HL-60 (cell line): ENCODE measurements around the gene MYO7A.

ENCODE experiments used
- DNase-seq, 2 experiments: peaks; one replicate each; pipeline ENCODE4 v3.0.0-alpha.2; 2010 to 2020; ENCODE audit warnings: low read depth in 1 of 2, low spot score in 1 of 2
- H3K27ac ChIP-seq: fragments of 250-450 bp; sonication (Bioruptor Pico); replicated peaks from 2 replicates; pipeline ENCODE4 v1.5.1; 2020; ENCODE audit warnings: mild to moderate bottlenecking, moderate library complexity
- H3K27me3 ChIP-seq: fragments of 250-450 bp; sonication (Bioruptor Pico); 2 replicates; pipeline ENCODE4 v1.5.1; 2021; ENCODE audit warnings: mild to moderate bottlenecking, moderate library complexity; ENCODE audit not compliant: insufficient read depth, poor library complexity, severe bottlenecking
- H3K4me3 ChIP-seq: replicated peaks from 2 replicates; pipeline ENCODE4 v1.5.1; 2011; ENCODE audit warnings: mild to moderate bottlenecking, control low read depth, low read length; ENCODE audit not compliant: insufficient read depth
- GABPA ChIP-seq: IDR thresholded peaks from 2 replicates; pipeline ENCODE4 v1.6.1; 2012; ENCODE audit warnings: low read depth
- POLR2AphosphoS5 ChIP-seq: IDR thresholded peaks from 2 replicates; pipeline ENCODE4 v1.6.1; 2012; ENCODE audit warnings: low read depth
- SPI1 ChIP-seq: IDR thresholded peaks from 2 replicates; pipeline ENCODE4 v1.6.1; 2012; ENCODE audit warnings: low read depth, mild to moderate bottlenecking, borderline replicate concordance
- TF ChIP-seq, protein P1 (sequence below): IDR thresholded peaks from 2 replicates; pipeline ENCODE4 v1.6.1; 2012; ENCODE audit warnings: low read depth; ENCODE audit not compliant: insufficient replicate concordance
- TF ChIP-seq, protein P2 (sequence below): IDR thresholded peaks from one replicate; pipeline ENCODE4 v1.5.1; 2011; ENCODE audit warnings: low read length, control low read depth, inconsistent platforms; ENCODE audit not compliant: insufficient read depth

MYO7A gene

GRCh38 chr11:77207019-77207485 is 79.0 kb downstream of the MYO7A start:
- no peak for TF ChIP-seq GABPA
- TF ChIP-seq, protein P1, sequence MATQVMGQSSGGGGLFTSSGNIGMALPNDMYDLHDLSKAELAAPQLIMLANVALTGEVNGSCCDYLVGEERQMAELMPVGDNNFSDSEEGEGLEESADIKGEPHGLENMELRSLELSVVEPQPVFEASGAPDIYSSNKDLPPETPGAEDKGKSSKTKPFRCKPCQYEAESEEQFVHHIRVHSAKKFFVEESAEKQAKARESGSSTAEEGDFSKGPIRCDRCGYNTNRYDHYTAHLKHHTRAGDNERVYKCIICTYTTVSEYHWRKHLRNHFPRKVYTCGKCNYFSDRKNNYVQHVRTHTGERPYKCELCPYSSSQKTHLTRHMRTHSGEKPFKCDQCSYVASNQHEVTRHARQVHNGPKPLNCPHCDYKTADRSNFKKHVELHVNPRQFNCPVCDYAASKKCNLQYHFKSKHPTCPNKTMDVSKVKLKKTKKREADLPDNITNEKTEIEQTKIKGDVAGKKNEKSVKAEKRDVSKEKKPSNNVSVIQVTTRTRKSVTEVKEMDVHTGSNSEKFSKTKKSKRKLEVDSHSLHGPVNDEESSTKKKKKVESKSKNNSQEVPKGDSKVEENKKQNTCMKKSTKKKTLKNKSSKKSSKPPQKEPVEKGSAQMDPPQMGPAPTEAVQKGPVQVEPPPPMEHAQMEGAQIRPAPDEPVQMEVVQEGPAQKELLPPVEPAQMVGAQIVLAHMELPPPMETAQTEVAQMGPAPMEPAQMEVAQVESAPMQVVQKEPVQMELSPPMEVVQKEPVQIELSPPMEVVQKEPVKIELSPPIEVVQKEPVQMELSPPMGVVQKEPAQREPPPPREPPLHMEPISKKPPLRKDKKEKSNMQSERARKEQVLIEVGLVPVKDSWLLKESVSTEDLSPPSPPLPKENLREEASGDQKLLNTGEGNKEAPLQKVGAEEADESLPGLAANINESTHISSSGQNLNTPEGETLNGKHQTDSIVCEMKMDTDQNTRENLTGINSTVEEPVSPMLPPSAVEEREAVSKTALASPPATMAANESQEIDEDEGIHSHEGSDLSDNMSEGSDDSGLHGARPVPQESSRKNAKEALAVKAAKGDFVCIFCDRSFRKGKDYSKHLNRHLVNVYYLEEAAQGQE, result peak; percentile 45
- TF ChIP-seq POLR2AphosphoS5, result no peak
- H3K27ac ChIP-seq, result no peak overlapping the region
- H3K27me3 ChIP-seq, result no peaks in the 10 kb centered on the region
- DNase-seq, result no peak
- no peak overlapping the region for H3K4me3 ChIP-seq

DNA sequence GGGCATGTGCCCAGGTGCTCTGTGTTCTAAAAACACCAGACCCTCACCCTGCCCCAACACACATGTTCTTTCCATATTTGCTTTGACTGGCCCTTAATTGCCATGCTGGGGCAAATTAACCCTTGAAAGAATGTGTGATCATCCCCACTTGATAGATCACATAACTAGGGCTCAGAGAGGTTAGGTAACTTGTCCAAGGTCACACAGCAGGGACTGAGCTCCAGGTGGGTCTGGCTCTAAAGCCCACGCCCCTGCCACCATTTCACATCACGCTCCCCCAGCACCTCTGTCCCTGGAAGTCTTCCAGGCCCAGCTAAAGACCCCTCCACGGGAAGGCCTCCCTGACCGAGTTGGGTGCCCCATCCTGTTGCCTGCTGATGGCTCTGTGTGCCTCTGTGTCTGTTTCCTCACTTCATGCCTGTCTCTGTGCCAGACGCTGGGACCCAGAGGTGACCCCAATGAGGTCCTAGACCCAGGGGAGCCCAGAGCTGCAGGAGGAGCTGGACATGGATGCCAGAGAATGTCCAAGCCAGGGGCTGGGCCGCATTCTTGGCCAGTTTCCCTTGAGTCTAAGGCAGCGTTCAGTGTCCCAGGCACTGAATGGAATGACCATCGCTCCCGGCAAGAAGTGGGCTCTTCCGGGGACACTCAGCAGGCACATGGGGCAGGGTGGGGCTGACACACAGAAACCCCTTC is 79.7 kb downstream of the MYO7A start:
- Histone ChIP-seq H3K4me3 (no peak overlapping the region), H3K27ac (no peak overlapping the region), H3K27me3 (no peaks in the 10 kb centered on the region)
- DNase-seq, result no peak
- no peak for TF ChIP-seq SPI1
- TF ChIP-seq, protein P1, result no peak
- TF ChIP-seq, protein P2, sequence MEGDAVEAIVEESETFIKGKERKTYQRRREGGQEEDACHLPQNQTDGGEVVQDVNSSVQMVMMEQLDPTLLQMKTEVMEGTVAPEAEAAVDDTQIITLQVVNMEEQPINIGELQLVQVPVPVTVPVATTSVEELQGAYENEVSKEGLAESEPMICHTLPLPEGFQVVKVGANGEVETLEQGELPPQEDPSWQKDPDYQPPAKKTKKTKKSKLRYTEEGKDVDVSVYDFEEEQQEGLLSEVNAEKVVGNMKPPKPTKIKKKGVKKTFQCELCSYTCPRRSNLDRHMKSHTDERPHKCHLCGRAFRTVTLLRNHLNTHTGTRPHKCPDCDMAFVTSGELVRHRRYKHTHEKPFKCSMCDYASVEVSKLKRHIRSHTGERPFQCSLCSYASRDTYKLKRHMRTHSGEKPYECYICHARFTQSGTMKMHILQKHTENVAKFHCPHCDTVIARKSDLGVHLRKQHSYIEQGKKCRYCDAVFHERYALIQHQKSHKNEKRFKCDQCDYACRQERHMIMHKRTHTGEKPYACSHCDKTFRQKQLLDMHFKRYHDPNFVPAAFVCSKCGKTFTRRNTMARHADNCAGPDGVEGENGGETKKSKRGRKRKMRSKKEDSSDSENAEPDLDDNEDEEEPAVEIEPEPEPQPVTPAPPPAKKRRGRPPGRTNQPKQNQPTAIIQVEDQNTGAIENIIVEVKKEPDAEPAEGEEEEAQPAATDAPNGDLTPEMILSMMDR, result no peak
- no peak for TF ChIP-seq GABPA
- no peak for TF ChIP-seq POLR2AphosphoS5

- H3K27ac ChIP-seq, result no peak overlapping the region
- no peak overlapping the region for H3K4me3 ChIP-seq
- no peak for DNase-seq
- TF ChIP-seq, protein P1, result no peak
- TF ChIP-seq GABPA, result no peak
- no peak for TF ChIP-seq POLR2AphosphoS5
- TF ChIP-seq SPI1, result no peak
- TF ChIP-seq, protein P2, result no peak
- no peaks in the 10 kb centered on the region for H3K27me3 ChIP-seq
Observed at GRCh38 chr11:77208535-77208934, 80.5 kb downstream of the MYO7A start.
